ENCODE results near the gene ACBD4.

Gene ACBD4

DNA sequence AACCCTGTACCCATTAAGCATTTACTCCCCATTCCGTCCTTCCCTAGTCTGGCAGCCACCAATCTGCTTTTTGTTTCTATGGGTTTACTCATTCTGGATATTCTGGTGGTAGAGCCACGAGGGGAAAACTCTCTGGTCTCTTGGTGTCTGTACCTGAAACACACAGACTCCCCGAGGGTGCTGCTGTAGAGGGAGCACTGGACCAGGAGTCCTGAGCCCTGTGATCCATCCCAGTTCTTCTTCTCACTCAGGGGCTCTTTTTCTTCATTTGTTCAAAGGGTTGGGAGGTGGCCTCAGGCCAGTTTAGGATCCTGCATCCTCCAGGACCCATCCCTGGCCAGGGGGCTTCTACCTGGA is 40.2 kb downstream of the ACBD4 start:
- TF ChIP-seq, protein P1, sequence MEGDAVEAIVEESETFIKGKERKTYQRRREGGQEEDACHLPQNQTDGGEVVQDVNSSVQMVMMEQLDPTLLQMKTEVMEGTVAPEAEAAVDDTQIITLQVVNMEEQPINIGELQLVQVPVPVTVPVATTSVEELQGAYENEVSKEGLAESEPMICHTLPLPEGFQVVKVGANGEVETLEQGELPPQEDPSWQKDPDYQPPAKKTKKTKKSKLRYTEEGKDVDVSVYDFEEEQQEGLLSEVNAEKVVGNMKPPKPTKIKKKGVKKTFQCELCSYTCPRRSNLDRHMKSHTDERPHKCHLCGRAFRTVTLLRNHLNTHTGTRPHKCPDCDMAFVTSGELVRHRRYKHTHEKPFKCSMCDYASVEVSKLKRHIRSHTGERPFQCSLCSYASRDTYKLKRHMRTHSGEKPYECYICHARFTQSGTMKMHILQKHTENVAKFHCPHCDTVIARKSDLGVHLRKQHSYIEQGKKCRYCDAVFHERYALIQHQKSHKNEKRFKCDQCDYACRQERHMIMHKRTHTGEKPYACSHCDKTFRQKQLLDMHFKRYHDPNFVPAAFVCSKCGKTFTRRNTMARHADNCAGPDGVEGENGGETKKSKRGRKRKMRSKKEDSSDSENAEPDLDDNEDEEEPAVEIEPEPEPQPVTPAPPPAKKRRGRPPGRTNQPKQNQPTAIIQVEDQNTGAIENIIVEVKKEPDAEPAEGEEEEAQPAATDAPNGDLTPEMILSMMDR (conservative IDR thresholded peaks at IDR 0.05) = no peak
- H3K27ac ChIP-seq = no peak overlapping the region

DNA sequence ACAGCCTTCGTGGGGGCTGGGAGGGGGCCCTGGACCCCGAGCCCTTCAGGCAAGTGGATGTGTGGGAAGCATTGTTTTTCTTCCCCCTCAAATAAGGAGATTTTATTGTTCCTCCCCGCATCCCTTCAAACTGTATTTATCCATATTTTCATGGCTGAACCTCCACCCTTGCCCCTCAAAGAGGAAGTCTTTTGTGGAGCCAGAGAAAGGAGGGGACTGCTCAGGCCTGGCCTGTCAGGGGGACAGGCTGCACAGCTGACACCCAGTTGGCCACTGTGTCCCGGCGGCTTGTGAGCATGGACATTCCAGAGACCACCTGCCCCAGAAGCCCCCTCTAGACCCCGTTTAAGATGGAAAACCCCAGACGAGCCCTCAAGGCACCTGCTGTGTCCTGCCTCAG is 42.1 kb downstream of the ACBD4 start:
- TF ChIP-seq, protein P1 (conservative IDR thresholded peaks at IDR 0.05) = no peak
- H3K27ac ChIP-seq = no peak overlapping the region

DNA sequence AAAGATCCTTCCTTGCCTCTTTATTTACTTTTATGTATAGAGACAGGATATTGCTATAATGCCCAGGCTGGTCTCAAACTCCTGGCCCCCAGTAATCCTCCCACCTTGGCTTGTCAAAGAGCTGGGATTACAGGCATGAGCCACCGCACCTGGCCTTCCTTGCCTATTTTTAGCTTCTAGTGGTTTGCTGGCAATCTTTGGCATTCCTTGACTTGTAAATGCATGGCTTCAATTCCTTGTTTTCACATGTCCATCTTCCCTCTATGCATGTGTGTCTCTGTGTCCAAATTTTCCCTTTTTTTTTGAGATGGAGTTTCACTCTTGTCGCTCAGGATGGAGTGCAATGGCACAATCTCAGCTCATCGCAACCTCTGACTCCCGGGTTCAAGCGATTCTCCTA is 48.7 kb downstream of the ACBD4 start:
- H3K27ac ChIP-seq = no peak overlapping the region

DNA sequence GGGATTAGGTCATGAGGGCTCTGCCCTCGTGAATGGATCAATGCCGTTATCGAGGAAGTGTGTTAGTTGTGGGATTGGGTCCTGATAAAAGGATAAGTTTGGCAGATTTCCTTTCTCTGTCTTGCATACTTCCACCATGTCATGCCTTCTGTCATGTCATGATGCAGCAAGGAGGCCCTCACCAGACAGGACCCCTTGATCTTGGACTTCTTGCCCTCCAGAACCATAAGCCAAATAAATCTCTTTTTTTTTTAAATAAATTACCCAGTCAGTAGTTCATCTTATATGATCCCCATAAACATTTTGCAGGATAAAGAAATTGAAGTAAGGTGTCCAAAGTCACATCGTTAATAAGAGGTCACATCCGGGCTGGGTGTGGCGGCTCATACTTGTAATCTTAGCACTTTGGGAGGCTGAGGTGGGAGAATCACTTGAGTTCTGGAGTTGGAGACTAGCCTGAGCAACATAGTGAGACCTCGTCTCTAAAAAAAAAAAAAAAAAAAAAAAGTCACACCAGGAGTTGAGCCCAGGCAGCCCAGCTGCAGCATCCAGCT is 51.4 kb downstream of the ACBD4 start:
- TF ChIP-seq, protein P1 (conservative IDR thresholded peaks at IDR 0.05) = no peak

More for the DNA sequence above, 48.7 kb downstream of the ACBD4 start:
- TF ChIP-seq, protein P1 (conservative IDR thresholded peaks at IDR 0.05) = no peak

DNA sequence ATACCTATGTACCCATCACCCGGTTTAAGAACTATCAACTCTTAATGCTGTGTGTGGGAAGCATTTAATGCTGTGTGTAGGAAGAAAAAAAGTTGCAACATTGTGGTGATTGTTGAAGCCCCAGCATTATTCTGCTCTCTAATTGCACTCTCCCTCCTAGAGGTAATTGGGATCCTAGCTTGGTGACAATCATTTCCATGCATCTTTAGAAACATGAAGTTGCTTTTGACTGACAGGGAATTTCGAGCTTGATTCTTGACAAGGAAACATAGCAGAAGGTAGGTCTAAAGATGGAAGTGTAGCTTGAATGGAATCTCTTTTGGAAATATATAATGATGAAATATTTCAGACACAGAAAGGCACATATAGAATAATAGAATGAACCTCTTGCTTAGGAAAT is 53.5 kb downstream of the ACBD4 start:
- no peak overlapping the region for H3K27ac ChIP-seq
- TF ChIP-seq, protein P1 (conservative IDR thresholded peaks at IDR 0.05) = no peak

More for the DNA sequence above, 51.4 kb downstream of the ACBD4 start:
- no peak overlapping the region for H3K27ac ChIP-seq

DNA sequence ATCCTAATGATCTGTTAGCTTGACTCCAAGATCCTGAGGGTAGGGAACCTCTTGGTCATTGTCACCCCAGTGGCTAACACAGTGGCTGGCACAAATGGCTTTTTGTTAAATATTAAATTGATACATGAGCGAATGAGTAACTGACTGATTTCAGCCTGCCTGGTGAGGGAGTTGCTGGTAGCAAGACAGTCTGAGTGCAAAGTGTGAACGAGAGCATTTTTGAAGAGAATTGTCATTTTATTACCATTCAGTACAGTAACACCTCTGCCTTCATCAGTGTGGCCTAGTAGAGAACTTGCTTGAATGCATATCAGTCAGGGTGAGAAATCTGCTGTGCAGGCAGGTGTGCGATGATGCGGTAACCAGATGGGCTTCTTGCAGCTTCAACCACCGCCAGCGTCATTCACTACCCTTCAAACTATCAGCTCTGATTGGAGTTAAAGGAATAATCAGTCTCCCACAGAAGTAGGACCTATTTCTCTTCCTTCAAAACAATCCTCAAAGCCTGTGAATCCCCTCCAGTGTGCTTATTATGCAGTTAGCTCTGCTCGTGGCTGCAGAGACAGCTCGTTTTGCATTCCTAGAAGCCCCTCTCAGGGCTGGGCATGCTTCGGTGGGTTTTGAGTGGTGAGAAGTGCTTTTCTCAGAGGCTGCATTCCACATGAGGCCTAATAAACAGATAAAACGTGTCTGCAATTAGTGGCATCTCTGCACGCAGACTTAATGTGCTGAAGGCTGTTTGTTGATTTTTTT is 55.2 kb downstream of the ACBD4 start:
- TF ChIP-seq, protein P1 (conservative IDR thresholded peaks at IDR 0.05) = no peak
- H3K27ac ChIP-seq = no peak overlapping the region

All from VCaP (cell line).